Measurements from ENCODE around the gene PARD3B.

GRCh38 chr2:205390866-205391265, 845.6 kb downstream of the PARD3B start:
- TF ChIP-seq CTCF (conservative IDR thresholded peaks at IDR 0.05; ENCODE audit: low read depth, low read length) (no peak), MXI1 (IDR thresholded peaks at IDR 0.05; ENCODE audit: borderline replicate concordance, low read depth, low read length) (no peak), RAD21 (IDR thresholded peaks at IDR 0.05; ENCODE audit: low read length) (no peak), CHD1 (IDR thresholded peaks at IDR 0.05; ENCODE audit: low read depth, low read length) (no peak), CEBPB (IDR thresholded peaks at IDR 0.05; ENCODE audit: low read depth, low read length) (no peak), POLR2A (IDR thresholded peaks at IDR 0.05; ENCODE audit: low read depth, low read length) (no peak), NFE2L2 (IDR thresholded peaks at IDR 0.05; ENCODE audit: low read depth, low read length) (no peak), MAZ (IDR thresholded peaks at IDR 0.05; ENCODE audit: borderline replicate concordance, low read depth, low read length) (no peak), BHLHE40 (IDR thresholded peaks at IDR 0.05; ENCODE audit: low read depth, low read length) (no peak), SMC3 (IDR thresholded peaks at IDR 0.05; ENCODE audit: low read depth, low read length) (no peak)
